Lung (tissue), 12 donors: ENCODE measurements around the gene GCC2. TPM values are rescaled to one million over a fixed set of nuclear protein-coding genes. Genes with fewer than 3 reads are reported as not detected.

ENCODE experiments used
- ATAC-seq: fragments of 200-7000 bp; cut with Tn5 transposase; one replicate; pipeline ENCODE4 v1.9.1; 2020; ENCODE audit warnings: moderate number of reproducible peaks; ENCODE audit not compliant: insufficient read depth, low FRiP score
- DNase-seq, 3 donors: peaks; one replicate each; pipeline ENCODE4 v3.0.0-alpha.2; 2013 to 2017
- H3K27ac ChIP-seq, 2 donors: one replicate each; pipeline ENCODE4 v1.5.1; 2013; ENCODE audit warnings: mild to moderate bottlenecking in 2 of 2, moderate library complexity in 2 of 2, control low read depth in 1 of 2, inconsistent platforms in 1 of 2, low read depth in 1 of 2, low read length in 1 of 2
- H3K27me3 ChIP-seq, 3 donors: one replicate each; pipeline ENCODE4 v1.5.1; 2013; ENCODE audit warnings: low read length in 2 of 3; ENCODE audit not compliant: control insufficient read depth in 3 of 3, insufficient read depth in 3 of 3
- H3K36me3 ChIP-seq, 4 donors: one replicate each; pipeline ENCODE4 v1.5.1; 2013; ENCODE audit warnings: low read length in 4 of 4, mild to moderate bottlenecking in 1 of 4, moderate library complexity in 1 of 4; ENCODE audit not compliant: control insufficient read depth in 4 of 4, insufficient read depth in 4 of 4
- H3K4me1 ChIP-seq, 5 donors: one replicate each; pipeline ENCODE4 v1.5.1; 2013; ENCODE audit warnings: low read length in 5 of 5, mild to moderate bottlenecking in 2 of 5, moderate library complexity in 1 of 5; ENCODE audit not compliant: control insufficient read depth in 5 of 5, insufficient read depth in 5 of 5
- H3K4me3 ChIP-seq: one replicate; pipeline ENCODE4 v1.5.1; 2013; ENCODE audit warnings: mild to moderate bottlenecking, control low read depth, moderate library complexity
- H3K9ac ChIP-seq, 2 donors: one replicate each; pipeline ENCODE4 v1.5.1; 2013; ENCODE audit warnings: low read length in 2 of 2, control low read depth in 1 of 2; ENCODE audit not compliant: insufficient read depth in 1 of 2
- H3K9me3 ChIP-seq, 4 donors: one replicate each; pipeline ENCODE4 v1.5.1; 2013; ENCODE audit warnings: low read length in 3 of 4, mild to moderate bottlenecking in 1 of 4, moderate library complexity in 1 of 4; ENCODE audit not compliant: control insufficient read depth in 4 of 4, insufficient read depth in 3 of 4
- CTCF ChIP-seq: IDR thresholded peaks from 2 replicates; pipeline ENCODE4 v1.5.1; 2012; ENCODE audit warnings: mild to moderate bottlenecking; ENCODE audit errors: control extremely low read depth, extremely low read depth
- WGBS, 2 donors: extraction: QIAGEN DNeasy Blood & Tissue Kit; methylation state at CpG; one replicate each; pipeline ENCODE4 v1.1.7; 2013; 5-methylcytosine and 5-hydroxymethylcytosine counted together
- polyA plus RNA-seq, 2 donors: library from polyadenylated mRNA; stranded (reverse); fragments of 200-250 nt; gene quantifications; one replicate each; pipeline ENCODE4 v1.2.1, GENCODE V29; 2013
- total RNA-seq, 2 donors: library from RNA; depleted of rRNA in 1 of 2; stranded (reverse); fragments of >200 nt in 1 of 2; gene quantifications; one replicate each; pipeline ENCODE4 v1.2.1, GENCODE V29; 2014 to 2021
- donor health status: control.
- donor health status: control.
- donor health status: Bipolar disorder and iron deficiency.
- donor health status: healthy.
- donor health status: DM: yes; HTN: yes; CAD: no.

GCC2 gene
- total and polyA plus RNA-seq, 4 donors = 10.4 to 111 (median 23.0) TPM

- no peaks in the 10 kb centered on the region for H3K9me3 ChIP-seq
- peak in 1 of 3 donors; percentile 9 for DNase-seq
- TF ChIP-seq CTCF = no peak
- H3K27ac ChIP-seq = no peak overlapping the region
- H3K9ac ChIP-seq = no peak overlapping the region
- H3K27me3 ChIP-seq = no peaks in the 10 kb centered on the region
- WGBS, 2 donors = 93 to 94% methylated on average over 1 of the region's 1 CpG
- H3K36me3 ChIP-seq = no peaks in the 10 kb centered on the region
- no peak overlapping the region for H3K4me3 ChIP-seq
- peaks cover 0 to 10% (median 7%) of the 10 kb centered on the region in 5 donors for H3K4me1 ChIP-seq
- ATAC-seq = no peak
These were observed 3.8 kb upstream of the GCC2 start for GRCh38 chr2:108444941-108445840.

GRCh38 chr2:108446703-108447102 lies 2.3 kb upstream of the GCC2 start:
- Histone ChIP-seq H3K4me1 (peaks cover 0 to 13% (median 7%) of the 10 kb centered on the region in 5 donors), H3K9ac (no peak overlapping the region), H3K27ac (no peak overlapping the region), H3K4me3 (no peak overlapping the region), H3K27me3 (no peaks in the 10 kb centered on the region), H3K36me3 (peaks cover 0 to 4% (median under 1%) of the 10 kb centered on the region in 4 donors), H3K9me3 (no peaks in the 10 kb centered on the region)
- 94 to 96% methylated on average over 2 of the region's 2 CpGs for WGBS, 2 donors
- DNase-seq (no peak), ATAC-seq (no peak)
- no peak for TF ChIP-seq CTCF

GRCh38 chr2:108447947-108448677 lies 894 bp upstream of the GCC2 start:
- DNase-seq = peak in 1 of 3 donors; percentile 40
- Histone ChIP-seq H3K4me3 (peak overlapping the region; percentile 82), H3K36me3 (peaks cover 4 to 9% (median 6%) of the 10 kb centered on the region in 4 donors), H3K27ac (peak overlapping the region; percentile 77 to 93), H3K4me1 (peaks cover 0 to 13% (median 7%) of the 10 kb centered on the region in 5 donors), H3K9me3 (no peaks in the 10 kb centered on the region), H3K9ac (peak overlapping the region; percentile 76 to 94), H3K27me3 (no peaks in the 10 kb centered on the region)
- ATAC-seq = no peak
- TF ChIP-seq CTCF = no peak
- WGBS, 2 donors = 52 to 54% methylated on average over 23 of the region's 23 CpGs
